H1 (cell line): ENCODE results near the gene KCNE1. TPM values are rescaled to one million over a fixed set of nuclear protein-coding genes. Genes with fewer than 3 reads are reported as not detected.

Source experiments
- CTCF ChIA-PET: fragments of 300-600 bp; sonication (Branson Sonifier 250); formaldehyde crosslinking; loops from one replicate; lab custom pipeline; 2021; ENCODE audit not compliant: partially characterized antibody; lab: Charles Lee
- POLR2A ChIA-PET: fragments of 300-600 bp; sonication (Branson Sonifier 250); formaldehyde crosslinking; loops from one replicate; lab custom pipeline; 2021; ENCODE audit warnings: inconsistent platforms; ENCODE audit not compliant: partially characterized antibody; lab: Charles Lee
- DNase-seq, 2 experiments: peaks; one replicate each; pipeline versions ENCODE4 v3.0.0 to v3.0.0-alpha.2; 2010 to 2022; ENCODE audit warnings: low spot score in 2 of 2, low read depth in 1 of 2, mixed read lengths in 1 of 2
- FAIRE-seq: peaks from 2 replicates; lab custom pipeline; 2011; peaks lifted over from hg19 to GRCh38; lab: Jason Lieb, UNC
- H2AFZ ChIP-seq: 2 replicates; pipeline ENCODE4 v1.8.1; 2012; ENCODE audit warnings: low read length, inconsistent platforms
- H2AK5ac ChIP-seq: 2 replicates; pipeline ENCODE4 v1.6.1; 2013; ENCODE audit warnings: low read depth, low read length
- H2BK120ac ChIP-seq: replicated peaks from 2 replicates; pipeline ENCODE3; 2013; ENCODE audit warnings: low read depth, low read length, inconsistent platforms
- H2BK12ac ChIP-seq: 2 replicates; pipeline ENCODE4 v1.6.1; 2013; ENCODE audit warnings: low read depth, low read length
- H2BK15ac ChIP-seq: 2 replicates; pipeline ENCODE4 v1.6.1; 2013; ENCODE audit warnings: low read length
- H2BK20ac ChIP-seq: 2 replicates; pipeline ENCODE4 v1.6.1; 2013; ENCODE audit warnings: low read length
- H2BK5ac ChIP-seq: 2 replicates; pipeline ENCODE4 v1.6.1; 2013; ENCODE audit warnings: low read depth, low read length
- H3K14ac ChIP-seq: 2 replicates; pipeline ENCODE4 v1.6.1; 2013; ENCODE audit warnings: inconsistent platforms; ENCODE audit not compliant: insufficient read length
- H3K18ac ChIP-seq: 2 replicates; pipeline ENCODE4 v1.6.1; 2013; ENCODE audit warnings: low read length; ENCODE audit errors: extremely low read depth
- H3K23ac ChIP-seq: 2 replicates; pipeline ENCODE4 v1.6.1; 2013; ENCODE audit warnings: inconsistent platforms; ENCODE audit not compliant: insufficient read length
- H3K23me2 ChIP-seq: 2 replicates; pipeline ENCODE4 v1.6.1; 2013; ENCODE audit warnings: low read depth, low read length
- H3K27ac ChIP-seq: 2 replicates; pipeline ENCODE4 v1.6.1; 2011; ENCODE audit warnings: low read depth, low read length, inconsistent platforms
- H3K27me3 ChIP-seq, 4 experiments: replicated peaks in 1 of 4; 1 replicate in 1 of 4; 2 replicates in 3 of 4; pipeline versions ENCODE4 v1.6.1 to v1.8.1; 2011 to 2013; ENCODE audit warnings: low read length in 3 of 4, mild to moderate bottlenecking in 3 of 4, inconsistent platforms in 2 of 4, mixed read lengths in 2 of 4, moderate library complexity in 1 of 4; ENCODE audit not compliant: control insufficient read depth in 3 of 4, insufficient read depth in 3 of 4; ENCODE audit errors: extremely low read depth in 1 of 4
- H3K36me3 ChIP-seq, 4 experiments: 2 replicates each; pipeline versions ENCODE4 v1.6.1 to v1.8.1; 2011 to 2013; ENCODE audit warnings: mild to moderate bottlenecking in 4 of 4, low read length in 3 of 4, moderate library complexity in 2 of 4, control low read depth in 1 of 4, inconsistent platforms in 1 of 4; ENCODE audit not compliant: insufficient read depth in 4 of 4, control insufficient read depth in 2 of 4
- H3K4ac ChIP-seq: replicated peaks from 2 replicates; pipeline ENCODE3; 2013; ENCODE audit warnings: low read length, low read depth, mixed read lengths, inconsistent platforms; ENCODE audit not compliant: insufficient read length
- H3K4me1 ChIP-seq, 4 experiments: replicated peaks in 1 of 4; 1 replicate in 1 of 4; 2 replicates in 3 of 4; pipeline versions ENCODE4 v1.6.1 to v1.8.1; 2011 to 2013; ENCODE audit warnings: low read length in 3 of 4, inconsistent platforms in 2 of 4, mixed read lengths in 1 of 4; ENCODE audit not compliant: insufficient read depth in 4 of 4, control insufficient read depth in 3 of 4
- H3K4me2 ChIP-seq, 2 experiments: 2 replicates each; pipeline versions ENCODE4 v1.6.1 to v1.8.1; 2011 to 2013; ENCODE audit warnings: low read depth in 2 of 2, low read length in 2 of 2, control low read depth in 1 of 2, inconsistent platforms in 1 of 2, mild to moderate bottlenecking in 1 of 2; ENCODE audit not compliant: insufficient read depth in 1 of 2
- H3K4me3 ChIP-seq, 4 experiments: fragments of 200-600, 300-600 bp in 1 of 4; sonication (generic), shearing (Covaris generic), sonication (Bioruptor Twin) in 1 of 4; 2 replicates each; pipeline versions ENCODE4 v1.5.1 to v1.8.1; 2011 to 2016; ENCODE audit warnings: low read length in 4 of 4, low read depth in 3 of 4, control low read depth in 2 of 4, inconsistent platforms in 2 of 4, mild to moderate bottlenecking in 2 of 4, mixed read lengths in 1 of 4, moderate library complexity in 1 of 4; ENCODE audit not compliant: insufficient read depth in 2 of 4; ENCODE audit errors: extremely low read depth in 1 of 4
- H3K56ac ChIP-seq: replicated peaks from 2 replicates; pipeline ENCODE3; 2013; ENCODE audit warnings: low read depth, mild to moderate bottlenecking, mixed read lengths, low read length, inconsistent platforms; ENCODE audit not compliant: insufficient read length
- H3K79me1 ChIP-seq: 2 replicates; pipeline ENCODE4 v1.6.1; 2013; ENCODE audit warnings: low read depth, low read length, control low read depth
- H3K79me2 ChIP-seq, 2 experiments: 2 replicates each; pipeline versions ENCODE4 v1.6.1 to v1.8.1; 2012 to 2013; ENCODE audit warnings: low read length in 2 of 2, mild to moderate bottlenecking in 2 of 2, inconsistent platforms in 1 of 2; ENCODE audit not compliant: insufficient read depth in 2 of 2, control insufficient read depth in 1 of 2
- H3K9ac ChIP-seq, 4 experiments: replicated peaks in 1 of 4; 1 replicate in 1 of 4; 2 replicates in 3 of 4; pipeline versions ENCODE4 v1.6.1 to v1.8.1; 2011 to 2013; ENCODE audit warnings: low read depth in 3 of 4, low read length in 3 of 4, control low read depth in 2 of 4, mild to moderate bottlenecking in 2 of 4, moderate library complexity in 2 of 4, inconsistent platforms in 1 of 4; ENCODE audit errors: extremely low read depth in 1 of 4
- H3K9me3 ChIP-seq, 2 experiments: 2 replicates each; pipeline versions ENCODE4 v1.6.1 to v1.8.1; 2012 to 2013; ENCODE audit warnings: mild to moderate bottlenecking in 2 of 2, moderate library complexity in 2 of 2, control low read depth in 1 of 2, inconsistent platforms in 1 of 2, low read depth in 1 of 2, low read length in 1 of 2, mixed read lengths in 1 of 2; ENCODE audit not compliant: insufficient read depth in 2 of 2
- H4K20me1 ChIP-seq, 2 experiments: replicated peaks in 1 of 2; 2 replicates each; pipeline versions ENCODE3 to v1.8.1; 2011 to 2013; ENCODE audit warnings: inconsistent platforms in 2 of 2, low read length in 2 of 2, mild to moderate bottlenecking in 1 of 2; ENCODE audit not compliant: insufficient read depth in 2 of 2, control insufficient read depth in 1 of 2
- H4K5ac ChIP-seq: 2 replicates; pipeline ENCODE4 v1.6.1; 2013; ENCODE audit warnings: low read length, low read depth, mixed read lengths, inconsistent platforms; ENCODE audit not compliant: insufficient read length
- H4K8ac ChIP-seq: 2 replicates; pipeline ENCODE4 v1.8.0; 2013; ENCODE audit warnings: mild to moderate bottlenecking, moderate library complexity, low read length, inconsistent platforms; ENCODE audit not compliant: insufficient read depth; ENCODE audit errors: extremely low read depth
- H4K91ac ChIP-seq: replicated peaks from 2 replicates; pipeline ENCODE3; 2013; ENCODE audit warnings: low read length, mixed read lengths, inconsistent platforms; ENCODE audit not compliant: insufficient read length
- CREB1 ChIP-seq: IDR thresholded peaks from 2 replicates; pipeline ENCODE4 v1.6.1; 2012; ENCODE audit warnings: inconsistent platforms
- SIN3A ChIP-seq, 2 experiments: IDR thresholded peaks in 1 of 2; conservative IDR thresholded peaks in 1 of 2; 2 replicates each; pipeline ENCODE4 v1.6.1; 2011 to 2012; ENCODE audit warnings: low read length in 2 of 2, improper control_type of control experiment in 1 of 2, low read depth in 1 of 2, mild to moderate bottlenecking in 1 of 2
- SRF ChIP-seq: IDR thresholded peaks from 2 replicates; pipeline ENCODE4 v1.6.1; 2011; ENCODE audit warnings: mild to moderate bottlenecking, low read depth, low read length, moderate library complexity
- whole genome bisulfite sequencing, 2 experiments: shearing (Covaris generic) in 1 of 2; methylation state at CpG; one replicate each; pipeline versions ENCODE4 v1.1.6 to v1.1.7; 2013 to 2015; ENCODE audit warnings: low lambda C conversion rate in 2 of 2, mixed read lengths in 2 of 2, inconsistent platforms in 1 of 2, low coverage in 1 of 2, missing lambda C conversion rate in 1 of 2; ENCODE audit not compliant: insufficient replicate concordance in 2 of 2, insufficient coverage in 1 of 2, insufficient read length in 1 of 2; ENCODE audit errors: extremely low coverage in 1 of 2, missing lambda C conversion rate in 1 of 2; 5-methylcytosine and 5-hydroxymethylcytosine counted together
- polyA plus RNA-seq, 7 experiments: library from polyadenylated mRNA; depleted of rRNA in 3 of 7; stranded (reverse) in 5 of 7; unstranded in 2 of 7; fragments of >200 nt in 5 of 7; fragments of 200-250 nt in 2 of 7; gene quantifications; 1 replicate in 5 of 7; 2 replicates in 1 of 7; 4 replicates in 1 of 7; pipeline versions ENCODE4 v1.2.1 to v1.2.3, GENCODE V29; 2011 to 2013; ENCODE audit warnings: missing spikeins in 2 of 7, mixed read lengths in 2 of 7
- total RNA-seq: library from RNA; stranded (reverse); fragmentation: NEBNext Ultra II Directional; extraction: Animal tissue kit (Norgen Biotek cat#: 25700); gene quantifications from 2 replicates; pipeline ENCODE4 v1.2.1, GENCODE V29; 2021

KCNE1 gene
- total and polyA plus RNA-seq, 2 of the 8 experiments (the other 6 are each of a cell fraction or from before 2014, with no cell fraction given), result 0.08 to 0.28 TPM

GRCh38 chr21:34519694-34520093, 7.7 kb upstream of the KCNE1 start:
- no peak overlapping the region for H2AFZ ChIP-seq
- 94% methylated on average over 8 of the region's 8 CpGs; no CpG with 5 or more reads in 1 of the 2 experiments for WGBS, 2 experiments
- no peak overlapping the region for H2BK15ac ChIP-seq
- H4K91ac ChIP-seq, result no peak overlapping the region
- no peaks in the 10 kb centered on the region for H3K9me3 ChIP-seq
- H2BK5ac ChIP-seq, result no peak overlapping the region
- H4K20me1 ChIP-seq, result no peaks in the 10 kb centered on the region
- H3K4me1 ChIP-seq, result peaks cover 2 to 8% (median 6%) of the 10 kb centered on the region in 4 experiments; a peak in 6 of 7 replicates
- H3K56ac ChIP-seq, result no peak overlapping the region
- POLR2A ChIA-PET, result no interaction called here
- H3K14ac ChIP-seq, result no peak overlapping the region
- no peak overlapping the region for H2BK120ac ChIP-seq
- TF ChIP-seq SIN3A (conservative IDR thresholded peaks at IDR 0.05 in 1 of 2, IDR thresholded peaks at IDR 0.05 in 1 of 2; ENCODE audit: low read depth in 1 of 2, low read length in 2 of 2) (no peak), SRF (no peak), CREB1 (no peak)
- CTCF ChIA-PET, result interaction anchor here (1.0 to 3.9 kb wide), 5 partner anchors 9 to 62 kb away, joined by 3 to 28 read pairs (median 5); no protein-coding TSS in a partner anchor
- H3K27ac ChIP-seq, result no peak overlapping the region
- H3K4me3 ChIP-seq, result no peak overlapping the region
- no peak overlapping the region for H4K8ac ChIP-seq
- H2BK12ac ChIP-seq, result no peak overlapping the region
- H3K9ac ChIP-seq, result no peak overlapping the region
- DNase-seq (no peak), FAIRE-seq (no peak)
- 0 out of 8 replicates have a peak, but pooled peaks cover 0 to 2% (median 0%) of the 10 kb centered on the region in 4 experiments for H3K36me3 ChIP-seq
- H3K79me1 ChIP-seq, result no peaks in the 10 kb centered on the region
- no peak overlapping the region for H3K4ac ChIP-seq
- no peak overlapping the region for H2BK20ac ChIP-seq
- H4K5ac ChIP-seq, result no peak overlapping the region
- H3K18ac ChIP-seq, result no peak overlapping the region
- H3K23ac ChIP-seq, result no peak overlapping the region
- H3K27me3 ChIP-seq, result no peaks in the 10 kb centered on the region
- H3K4me2 ChIP-seq, result no peak overlapping the region
- no peak overlapping the region for H2AK5ac ChIP-seq
- no peaks in the 10 kb centered on the region for H3K23me2 ChIP-seq
- no peaks in the 10 kb centered on the region for H3K79me2 ChIP-seq
